NCI-H128 (cell line): ENCODE results near the gene TAS1R1.

Experiments
- DNase-seq: peaks from one replicate; lab custom pipeline; 2025; ENCODE audit not compliant: unreplicated experiment; lab: John Stamatoyannopoulos, UW

The TAS1R1 gene

DNA sequence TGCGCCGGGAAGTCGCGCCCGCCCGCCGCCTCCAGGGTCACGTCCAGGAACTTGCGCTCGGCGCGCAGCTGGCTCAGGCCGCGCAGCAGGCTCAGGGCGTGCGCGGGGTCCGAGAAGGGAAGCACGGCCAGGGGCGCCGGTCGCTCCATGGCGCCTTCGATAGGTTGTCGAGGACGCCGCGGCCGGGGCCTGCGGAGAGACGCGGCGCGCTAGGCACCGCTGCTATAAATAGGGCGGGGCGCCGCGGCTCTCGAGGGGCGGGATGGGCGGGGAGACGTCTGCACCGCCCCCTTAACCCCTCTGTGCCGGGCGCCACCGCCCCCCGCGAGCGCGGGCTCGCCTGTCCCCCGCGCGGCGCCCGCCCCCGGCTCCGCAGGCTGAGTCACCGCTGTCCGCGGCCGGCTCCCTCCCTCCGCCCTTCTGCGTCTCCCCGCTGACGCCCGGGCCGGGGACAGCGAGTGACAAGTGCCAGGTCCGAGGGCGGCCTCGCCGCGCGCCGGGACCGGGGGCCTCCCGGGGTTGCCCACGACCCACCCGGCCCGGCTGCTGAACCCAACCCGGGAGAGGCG is 47.6 kb downstream of the TAS1R1 start, which contains the start of gene KLHL21:
Gene KLHL21 (minus strand): TSS at position 201 of the 569 bp plus-strand sequence. CDS start 52 bp downstream, at position 149.
- DNase-seq, result peak; percentile 59

DNA sequence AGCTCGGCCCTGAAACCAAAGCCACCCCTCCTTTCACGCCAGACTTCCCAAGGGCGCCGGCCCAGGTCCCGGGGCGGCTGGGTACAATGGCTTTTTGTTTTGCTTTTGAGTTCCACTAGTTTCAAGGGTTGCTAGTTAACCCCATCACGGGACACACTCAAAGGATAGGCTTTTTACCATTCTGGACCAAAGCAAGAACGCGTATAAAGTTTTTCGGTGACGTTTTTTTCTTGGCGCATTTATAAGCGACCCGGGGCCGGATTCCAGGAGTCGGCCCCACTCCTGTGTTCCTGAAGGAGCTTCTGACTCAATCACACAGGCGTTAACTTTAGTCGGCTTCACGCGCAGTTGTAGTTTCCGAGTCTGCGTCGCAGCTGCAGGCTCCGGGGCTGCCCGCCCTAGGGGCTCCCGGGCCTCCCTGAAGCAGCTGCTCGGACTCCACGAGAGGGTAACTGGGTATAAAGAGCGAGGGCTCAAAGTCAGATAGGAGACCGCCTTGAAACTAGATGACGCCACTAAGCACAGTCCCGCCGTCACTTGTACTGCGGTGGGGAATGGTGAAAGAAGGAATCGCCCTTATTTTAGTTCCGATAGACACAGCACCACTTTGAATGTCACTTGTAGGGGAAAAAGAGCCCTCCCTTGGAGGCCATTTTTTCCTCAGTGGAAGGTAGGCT is 48.3 kb downstream of the TAS1R1 start:
- DNase-seq, result no peak

DNA sequence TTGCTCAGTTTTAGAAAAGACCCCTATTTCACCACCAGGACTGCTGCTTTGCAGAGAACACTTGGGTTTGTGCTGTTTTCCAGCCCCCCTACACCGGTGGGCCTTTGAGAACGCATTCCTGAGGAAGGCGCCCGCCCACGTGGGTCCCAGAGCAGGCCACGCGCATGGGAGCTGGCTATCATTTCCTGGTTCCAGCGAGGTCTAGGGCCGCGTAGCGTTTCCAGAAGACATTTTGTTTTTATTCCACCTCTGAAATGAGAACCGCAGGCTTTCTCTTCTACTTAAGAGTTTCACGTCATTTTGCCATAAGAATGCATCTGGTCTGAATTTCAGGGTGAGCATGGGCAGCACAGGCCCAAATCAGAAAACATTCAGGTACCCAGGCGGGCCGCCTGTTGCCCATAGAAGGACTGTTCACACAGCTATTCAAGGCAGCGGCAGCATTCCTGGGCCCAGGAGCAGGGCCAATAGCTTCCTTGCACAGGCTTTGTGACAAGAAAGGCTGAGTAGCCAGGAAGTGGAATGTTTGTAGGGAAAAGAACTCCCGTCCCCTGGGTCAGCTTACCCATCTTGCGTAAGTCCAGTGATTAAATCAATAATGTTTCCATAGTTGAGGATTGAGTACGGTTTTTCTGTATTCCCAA is 48.9 kb downstream of the TAS1R1 start:
- no peak for DNase-seq

DNA sequence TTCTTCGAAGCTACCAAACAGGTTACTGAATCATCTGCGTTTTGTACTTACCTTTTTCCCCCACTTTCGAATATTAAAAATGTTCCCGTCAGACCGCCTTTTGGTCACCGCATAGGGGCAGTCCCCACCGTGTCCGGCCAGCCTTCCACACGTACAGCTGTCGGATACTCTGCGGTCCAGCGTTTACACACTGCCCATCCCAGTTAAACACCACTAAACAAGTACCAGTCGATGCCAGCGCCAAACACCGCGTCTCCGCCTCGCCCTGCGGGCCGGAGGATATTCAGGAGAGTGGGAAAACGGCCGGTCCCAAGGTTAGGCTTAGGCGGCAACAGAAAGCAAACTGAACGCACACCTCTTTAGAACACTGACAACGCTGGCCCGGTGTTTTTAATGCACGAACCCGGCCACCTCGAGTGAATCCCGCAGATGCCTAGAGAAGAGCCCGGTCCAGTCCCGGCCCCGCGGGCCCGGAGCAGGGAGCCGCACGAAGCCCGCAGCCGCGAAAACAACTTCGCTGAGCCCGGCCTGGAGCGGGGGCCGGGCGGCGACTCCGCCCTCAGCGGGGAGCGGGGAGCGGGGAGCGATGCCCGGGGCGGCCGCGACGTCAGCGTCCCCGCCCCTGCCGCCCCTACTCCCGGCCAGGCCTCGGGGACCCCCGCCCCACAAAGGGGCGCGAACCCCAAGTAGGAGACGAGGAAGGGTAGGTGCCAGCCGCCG is 57.7 kb downstream of the TAS1R1 start:
- DNase-seq, result no peak

DNA sequence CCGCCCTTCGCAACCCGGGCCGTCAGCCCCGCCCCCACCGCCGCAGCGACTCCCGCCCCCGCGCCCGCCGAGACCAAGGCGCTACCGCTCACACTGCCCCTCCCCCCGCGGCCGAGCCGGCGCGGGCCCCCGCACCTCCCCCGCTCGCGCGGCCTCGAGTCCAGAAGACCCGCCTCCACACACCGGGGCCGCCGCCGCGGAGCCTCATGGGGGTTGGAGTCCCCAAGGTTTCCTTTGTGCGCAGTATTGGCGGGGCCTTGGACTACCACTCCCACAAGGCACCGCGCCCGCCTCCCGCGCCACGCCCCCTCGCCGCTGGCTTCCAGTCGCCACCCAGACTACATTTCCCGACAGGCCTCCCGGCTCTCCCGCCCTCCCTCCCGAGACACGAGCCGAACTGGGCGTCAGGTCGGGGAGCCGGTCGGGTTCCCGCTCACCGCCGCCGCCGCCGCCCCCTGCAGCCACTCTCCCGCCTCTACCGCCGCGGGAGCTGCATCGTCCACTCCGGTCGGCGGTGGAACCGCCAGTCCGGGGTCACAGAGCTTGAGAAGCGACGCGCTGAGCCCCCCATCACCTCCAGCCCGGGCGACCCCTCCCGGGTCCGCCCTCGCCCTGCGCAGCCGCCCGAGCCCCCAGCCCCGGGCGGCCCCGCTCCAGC is 58.4 kb downstream of the TAS1R1 start, which contains the start of gene PHF13:
Gene PHF13 (plus strand): TSS at position 371 of the 658 bp plus-strand sequence. CDS start 336 bp downstream, outside the sequence.
- peak; percentile 99 for DNase-seq

DNA sequence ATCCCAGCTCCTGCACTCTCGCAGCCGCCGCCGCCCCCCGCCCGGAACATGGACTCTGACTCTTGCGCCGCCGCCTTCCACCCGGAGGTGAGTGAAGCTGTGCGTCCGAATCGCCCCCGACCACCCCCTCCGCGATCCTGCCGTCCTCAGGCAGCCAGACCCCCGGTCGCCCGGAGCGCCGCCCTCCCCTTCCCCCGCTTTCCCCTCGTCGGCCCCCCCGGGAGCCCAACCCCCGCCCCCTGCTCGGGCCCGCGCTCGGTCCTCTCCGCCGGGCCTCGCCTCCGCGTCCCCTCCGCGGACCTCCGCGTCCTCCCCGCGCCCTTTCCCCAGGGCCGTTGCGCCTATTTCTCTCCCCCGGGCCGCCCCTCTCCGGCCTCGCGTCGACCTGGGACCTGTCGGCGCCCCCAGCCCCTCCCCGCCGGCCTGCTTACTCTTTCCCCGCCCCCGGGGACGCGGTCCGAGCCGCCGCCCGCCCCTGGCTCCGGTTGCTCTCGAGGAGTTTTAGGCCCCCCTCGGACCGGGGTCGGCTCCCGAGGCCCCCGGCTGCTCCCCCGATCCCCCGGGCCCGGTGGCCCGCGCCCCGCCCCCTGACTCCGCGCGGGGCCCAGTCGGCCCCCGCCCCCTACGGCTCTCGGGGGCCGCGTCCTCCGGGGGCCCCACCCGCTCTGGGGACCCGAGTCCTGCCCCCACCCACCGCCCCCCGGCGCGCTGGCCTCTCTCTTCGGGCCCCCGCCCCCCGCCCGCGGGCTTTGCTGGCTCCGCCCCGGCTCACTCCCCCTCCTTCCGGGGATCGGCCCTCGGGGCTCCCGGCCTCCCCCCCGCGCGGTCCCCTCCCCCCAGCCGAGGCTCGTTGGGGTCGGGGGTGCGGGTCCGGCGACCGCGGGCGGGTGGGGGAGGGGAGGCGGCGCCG is 59.2 kb downstream of the TAS1R1 start:
- DNase-seq, result no peak

DNA sequence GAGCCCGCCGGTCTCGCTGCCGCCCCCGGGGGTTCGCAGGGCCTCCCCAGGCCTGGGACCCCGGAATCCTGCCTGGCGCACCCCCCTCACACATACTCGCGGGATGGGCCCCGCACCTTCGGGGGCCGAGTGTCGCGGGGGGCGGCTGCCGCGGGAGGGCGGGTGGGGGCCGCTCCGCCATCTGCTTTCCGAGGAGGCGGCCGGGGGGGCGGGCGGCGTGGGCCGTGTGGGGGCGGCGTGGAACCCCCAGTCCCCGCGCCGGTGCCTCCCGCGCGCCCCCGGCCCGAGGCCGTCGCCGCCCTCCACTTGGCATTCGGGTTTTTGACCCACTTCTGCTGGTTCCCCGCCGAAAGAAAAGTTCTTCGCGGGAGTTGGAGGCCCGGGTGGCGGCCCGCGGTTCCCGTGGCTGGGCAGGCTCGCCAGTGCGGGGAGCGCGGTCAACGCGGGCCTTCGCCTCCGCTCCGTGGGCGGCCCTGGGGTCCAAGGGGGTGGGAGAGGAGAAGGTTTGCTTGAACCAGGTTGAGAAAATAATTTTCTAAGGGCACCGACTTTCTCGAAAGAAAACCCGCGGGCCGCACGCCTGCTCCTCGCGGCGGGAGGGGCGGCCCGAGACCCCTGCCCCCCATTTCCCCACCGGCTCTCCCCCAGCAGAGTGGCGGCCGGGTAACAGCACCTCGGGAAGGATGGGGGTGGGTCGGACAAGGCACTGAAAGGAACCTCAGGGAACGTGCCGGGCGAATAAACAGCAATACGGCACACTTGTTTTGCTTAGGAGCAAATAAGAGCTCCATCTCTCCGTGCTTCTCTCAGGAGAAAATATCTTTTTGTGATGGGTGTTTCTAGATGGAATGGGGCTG is 60.0 kb downstream of the TAS1R1 start:
- no peak for DNase-seq

DNA sequence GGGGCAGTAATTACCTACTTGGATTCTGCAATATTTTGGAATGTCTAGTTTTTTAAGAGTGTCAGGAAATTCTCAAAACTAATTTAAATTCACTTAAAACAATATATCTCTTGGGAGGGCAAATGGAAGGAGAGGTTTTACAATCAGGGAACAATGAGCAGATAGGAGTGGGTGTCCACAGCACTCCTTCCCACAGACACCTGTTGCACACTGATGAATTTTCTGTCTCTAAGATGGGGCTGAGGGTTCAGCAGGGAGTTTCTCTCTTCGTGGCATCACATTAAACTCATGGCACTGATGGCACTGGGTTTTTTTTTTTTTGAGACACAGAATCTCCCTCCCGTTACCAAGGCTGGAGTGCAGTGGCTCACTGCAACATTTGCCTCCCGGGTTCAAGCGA is 63.9 kb downstream of the TAS1R1 start:
- DNase-seq, result no peak

DNA sequence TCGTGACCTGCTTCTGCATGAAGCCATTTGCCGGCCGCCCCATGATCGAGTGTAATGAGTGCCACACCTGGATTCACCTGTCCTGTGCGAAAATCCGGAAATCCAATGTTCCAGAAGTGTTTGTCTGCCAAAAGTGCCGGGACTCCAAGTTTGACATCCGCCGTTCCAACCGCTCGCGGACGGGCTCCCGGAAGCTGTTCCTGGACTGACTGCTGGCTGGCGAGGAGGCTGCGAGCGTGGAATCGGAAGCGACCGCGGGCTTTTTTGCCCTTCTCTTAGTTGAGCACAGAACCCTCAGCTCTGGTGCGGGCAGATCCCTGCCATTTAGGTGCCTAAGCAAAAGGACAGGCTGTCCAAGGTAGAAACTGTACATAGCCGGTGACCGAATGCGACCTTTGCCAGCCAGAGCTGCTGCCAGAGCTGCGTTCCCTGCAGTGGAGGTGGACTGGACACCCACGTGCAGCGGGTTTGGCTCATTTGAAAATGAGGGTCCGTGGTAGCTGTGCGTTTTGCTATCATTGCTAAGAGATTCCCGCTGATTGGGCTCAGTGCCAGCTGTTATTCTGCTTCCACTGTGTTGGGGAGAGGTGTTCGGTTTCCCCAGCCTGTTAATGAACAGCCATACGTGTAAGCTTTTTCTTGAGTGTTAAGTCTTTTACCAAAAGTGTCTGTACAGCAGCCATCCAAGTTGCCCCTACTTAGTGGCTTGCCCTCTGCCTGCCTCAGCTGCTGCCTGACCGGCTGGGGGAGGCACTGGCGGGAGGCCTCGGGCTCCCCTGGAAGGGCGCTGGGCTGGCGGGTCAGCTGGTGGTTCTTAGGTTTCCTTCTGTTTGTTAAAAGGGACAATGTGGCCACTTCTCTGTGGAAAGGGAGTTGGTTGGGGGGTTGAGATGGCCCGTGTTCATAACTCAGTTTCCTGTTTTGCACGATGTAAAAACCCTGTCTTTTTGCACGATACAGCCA is 66.6 kb downstream of the TAS1R1 start:
- no peak for DNase-seq

DNA sequence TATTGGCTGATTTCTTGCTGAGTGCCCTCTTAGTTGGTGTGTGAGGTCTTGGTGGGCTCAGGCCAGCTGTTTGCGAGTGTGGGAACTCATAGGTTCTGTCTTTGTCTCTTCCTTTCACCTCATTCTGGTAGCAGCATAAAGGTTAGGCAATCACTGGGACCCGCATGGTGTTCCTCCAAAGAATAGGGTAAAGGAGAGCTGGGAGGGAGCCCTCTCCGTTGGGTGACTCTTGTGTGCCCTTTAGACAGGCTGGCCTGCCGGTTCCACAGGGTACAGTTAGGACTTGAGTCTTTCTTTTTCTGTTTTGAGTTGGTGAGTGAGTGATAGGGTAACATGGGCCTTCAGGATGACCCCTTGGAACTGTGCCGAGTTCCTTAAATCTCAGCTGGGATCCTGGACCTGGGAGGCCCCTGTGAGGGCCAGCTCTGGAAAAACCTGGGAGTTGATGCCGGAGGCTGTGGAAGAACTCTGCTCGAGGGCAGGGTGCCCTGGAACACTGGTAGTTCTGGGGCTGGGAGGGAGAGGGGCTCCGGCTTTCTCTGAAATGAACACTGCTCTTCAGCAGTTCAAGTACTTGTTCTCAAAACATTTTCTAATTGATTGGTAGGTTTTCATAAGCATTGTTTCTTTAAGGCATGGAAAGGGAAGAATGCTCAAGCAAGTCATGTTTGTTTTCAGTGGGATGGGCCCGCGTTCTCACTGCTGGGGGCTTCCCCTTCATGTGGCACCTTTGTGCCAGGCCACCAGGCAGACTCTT is 67.5 kb downstream of the TAS1R1 start:
- no peak for DNase-seq

DNA sequence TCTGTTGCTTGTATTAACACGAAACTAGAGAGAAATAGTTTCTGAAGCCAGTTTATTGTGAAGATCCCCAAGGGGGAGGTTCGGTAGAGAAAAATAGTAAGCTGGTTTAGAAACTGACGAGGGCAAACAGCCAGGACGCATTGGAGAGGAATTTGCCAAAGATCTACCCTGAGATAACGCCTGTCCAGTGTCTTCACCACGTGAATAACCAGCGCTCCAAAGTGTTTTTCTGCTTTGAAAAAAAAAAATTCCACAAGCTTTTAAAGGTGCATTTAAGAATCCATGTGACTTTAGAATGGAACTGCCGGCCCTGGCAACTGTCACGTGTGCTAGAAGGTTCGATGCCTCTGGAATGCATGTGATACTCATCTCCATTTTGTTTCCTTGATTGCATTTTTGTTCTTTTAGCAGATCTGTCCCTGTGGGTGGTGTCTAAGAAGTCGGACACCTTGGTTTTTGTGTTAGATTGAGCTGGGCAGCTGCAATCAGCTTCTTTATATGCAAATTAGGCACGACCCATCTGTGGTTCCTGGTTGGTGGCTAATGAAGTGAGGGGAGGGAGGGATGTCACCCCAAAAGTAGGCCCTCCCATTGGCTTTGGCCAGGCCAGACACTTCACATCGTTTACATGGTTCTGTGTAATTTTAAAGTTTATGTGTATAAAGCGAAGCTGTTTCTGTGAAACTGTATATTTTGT is 68.3 kb downstream of the TAS1R1 start:
- no peak for DNase-seq

DNA sequence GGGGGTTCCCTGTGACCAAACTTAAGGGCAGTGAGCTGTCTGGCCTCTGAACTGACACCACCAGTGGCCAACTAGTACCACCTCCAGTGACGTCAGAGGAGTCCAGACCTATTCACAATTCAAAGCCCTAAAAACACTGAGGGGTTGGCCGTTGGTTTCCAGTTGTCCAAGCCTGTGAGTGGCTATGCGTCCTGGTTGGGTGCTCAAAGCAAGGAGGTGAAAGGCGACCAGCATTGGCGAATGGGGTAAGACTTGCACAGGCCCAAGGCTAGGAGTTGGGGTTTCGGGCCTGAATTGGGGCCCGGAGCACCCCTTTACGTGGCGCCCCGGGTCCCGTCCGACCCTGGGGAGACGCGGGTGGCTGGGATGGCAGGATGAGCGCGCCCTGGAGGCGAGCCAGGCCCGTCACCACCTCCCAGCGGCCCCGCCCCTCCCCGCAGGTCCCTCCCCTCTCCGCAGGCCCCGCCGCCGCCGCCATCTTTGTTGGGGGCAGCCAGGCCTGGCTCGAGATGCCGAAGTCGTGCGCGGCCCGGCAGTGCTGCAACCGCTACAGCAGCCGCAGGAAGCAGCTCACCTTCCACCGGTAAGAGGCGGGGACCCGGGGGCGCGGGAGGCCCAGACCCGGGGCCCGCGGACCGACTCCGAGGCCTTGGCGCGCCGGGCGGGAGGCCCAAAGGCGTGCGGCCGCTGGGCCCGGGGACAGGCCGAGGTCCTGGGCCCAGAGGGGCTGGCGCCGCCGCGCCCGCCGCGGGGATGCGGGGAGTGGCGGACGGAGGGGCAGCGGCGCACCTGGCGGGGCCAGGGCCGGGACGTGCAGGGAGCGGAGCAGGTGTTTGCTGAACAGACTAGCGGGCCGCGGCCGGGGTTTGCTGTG is 69.8 kb downstream of the TAS1R1 start, which contains the start of gene THAP3:
Gene THAP3 (plus strand): TSS at position 159 of the 874 bp plus-strand sequence. CDS start 351 bp downstream, at position 510.
- DNase-seq, result peak; percentile 74

DNA sequence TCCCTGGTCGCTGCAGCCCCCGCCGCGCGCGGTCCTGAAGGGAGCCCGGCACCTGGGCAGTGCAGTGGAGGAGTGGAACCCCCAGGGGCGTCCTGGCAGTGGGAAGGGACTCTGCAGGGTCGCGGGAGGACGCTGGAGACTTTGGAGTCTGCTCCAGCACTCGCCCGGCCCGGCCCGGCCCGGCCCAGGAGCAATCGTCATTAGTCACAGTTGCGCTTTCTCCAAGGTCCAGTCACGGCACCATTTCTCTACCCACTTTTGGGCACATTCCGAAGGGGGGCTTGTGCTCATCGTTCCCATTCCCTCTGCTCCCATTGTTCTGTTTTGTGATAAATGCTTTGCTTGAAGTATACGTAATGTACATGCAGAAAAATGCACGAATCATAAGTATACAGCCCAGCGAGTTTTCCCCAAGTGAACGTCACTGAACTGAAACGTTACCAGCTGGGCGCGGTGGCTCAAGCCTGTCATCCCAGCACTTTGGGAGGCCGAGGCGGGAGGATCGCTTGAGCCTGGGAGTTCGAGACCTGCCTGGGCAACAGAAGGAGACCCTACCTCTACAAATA is 70.6 kb downstream of the TAS1R1 start:
- no peak for DNase-seq

DNA sequence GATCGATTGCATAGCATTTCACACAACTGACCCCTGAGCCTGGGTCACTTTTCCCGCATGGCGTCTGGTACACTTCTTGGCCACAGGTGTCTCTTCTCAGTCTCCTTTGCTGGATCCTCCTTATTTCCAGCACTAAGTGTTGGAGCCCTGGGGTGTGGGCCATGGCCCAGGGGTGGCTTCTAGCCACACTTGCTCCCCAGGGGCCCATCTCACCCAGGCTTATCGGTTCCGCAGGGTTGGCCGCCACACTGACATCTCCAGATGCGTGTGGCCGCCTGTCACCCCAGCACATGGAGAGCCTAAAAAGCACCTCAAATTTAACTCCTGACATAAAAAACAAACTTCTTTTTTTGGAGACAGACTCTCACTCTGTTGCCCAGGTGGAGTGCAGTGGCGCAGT is 71.9 kb downstream of the TAS1R1 start:
- DNase-seq, result no peak

DNA sequence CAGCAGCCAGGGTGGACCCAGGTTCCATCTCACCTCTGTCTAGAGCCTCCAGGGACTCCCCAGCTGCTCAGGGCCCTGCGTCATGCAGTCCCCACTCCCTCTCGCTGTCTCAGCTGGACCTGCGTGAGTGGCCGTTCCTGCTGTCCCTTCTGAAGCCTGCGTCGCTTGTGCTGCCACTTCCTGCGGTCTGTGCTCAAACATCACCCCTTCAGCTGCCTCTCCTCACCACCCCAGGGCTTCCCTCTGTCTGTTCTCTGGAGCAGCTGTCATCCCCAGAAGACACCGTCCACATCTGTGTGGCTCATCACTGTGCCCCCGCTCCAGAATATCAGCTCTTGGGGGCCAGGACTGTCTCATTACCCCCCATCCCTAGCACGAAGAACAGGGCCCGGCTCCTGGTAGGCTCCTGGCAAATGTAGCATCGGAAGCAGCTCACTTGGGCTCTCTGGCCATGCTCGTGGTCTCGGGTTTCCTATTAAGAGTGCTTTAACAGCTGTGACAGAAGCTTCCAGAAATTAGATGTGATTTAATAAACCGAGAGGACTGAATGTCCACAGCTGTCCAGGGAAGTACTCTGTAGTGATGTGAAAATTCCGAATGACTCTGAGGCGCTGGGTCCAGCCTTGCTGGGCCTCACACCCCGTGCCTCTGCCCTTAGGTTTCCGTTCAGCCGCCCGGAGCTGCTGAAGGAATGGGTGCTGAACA is 72.9 kb downstream of the TAS1R1 start:
- DNase-seq, result no peak
